Caco-2 (cell line): Measurements from ENCODE around the gene LYRM2. TPM values are rescaled to one million over a fixed set of nuclear protein-coding genes. Genes with fewer than 3 reads are reported as not detected.

Experiments used
- BruUV-seq: library from RNA; stranded (reverse); fragments of 400-500 nt; replicated peaks from 2 replicates; lab custom pipeline; 2021; lab: Mats Ljungman, UMichigan
- CTCF ChIA-PET: fragments of 300-600 bp; sonication (Branson Sonifier 250); formaldehyde crosslinking; loops from one replicate; lab custom pipeline; 2022; ENCODE audit warnings: antibody characterized with exemption; lab: Charles Lee
- POLR2A ChIA-PET: fragments of 300-600 bp; sonication (Branson Sonifier 250); formaldehyde crosslinking; loops from one replicate; lab custom pipeline; 2022; ENCODE audit warnings: antibody characterized with exemption; lab: Charles Lee
- DNase-seq, 2 experiments: peaks; one replicate each; pipeline versions ENCODE4 v3.0.0 to v3.0.0-alpha.2; 2020 to 2022
- H3K27me3 ChIP-seq: replicated peaks from 2 replicates; pipeline ENCODE4 v1.6.0; 2011; ENCODE audit warnings: low read length; ENCODE audit not compliant: control insufficient read depth, insufficient read depth
- H3K36me3 ChIP-seq: 2 replicates; pipeline ENCODE4 v1.5.1; 2011; ENCODE audit warnings: low read length; ENCODE audit not compliant: control insufficient read depth, insufficient read depth
- H3K4me1 ChIP-seq: fragments of 250-450 bp; sonication (Bioruptor Pico); 2 replicates; pipeline ENCODE4 v1.5.1; 2020; ENCODE audit warnings: mild to moderate bottlenecking
- H3K4me3 ChIP-seq: 2 replicates; pipeline ENCODE4 v1.5.1; 2011; ENCODE audit warnings: low read depth, mild to moderate bottlenecking, control low read depth, low read length
- H3K9me3 ChIP-seq: fragments of 250-450 bp; sonication (Bioruptor Pico); 2 replicates; pipeline ENCODE4 v1.5.1; 2020; ENCODE audit warnings: mild to moderate bottlenecking, moderate library complexity
- H3K27ac Mint-ChIP-seq: one replicate; pipeline ENCODE4 v1.8.0; 2022; ENCODE audit warnings: mixed read lengths; ENCODE audit not compliant: unreplicated experiment
- H3K27me3 Mint-ChIP-seq: one replicate; pipeline ENCODE4 v1.8.0; 2022; ENCODE audit warnings: mixed read lengths; ENCODE audit not compliant: insufficient read depth, unreplicated experiment
- H3K36me3 Mint-ChIP-seq: one replicate; pipeline ENCODE4 v1.8.0; 2022; ENCODE audit warnings: mild to moderate bottlenecking, mixed read lengths; ENCODE audit not compliant: insufficient read depth, unreplicated experiment
- H3K4me1 Mint-ChIP-seq: one replicate; pipeline ENCODE4 v1.8.0; 2022; ENCODE audit warnings: low read depth, mixed read lengths; ENCODE audit not compliant: unreplicated experiment
- H3K4me3 Mint-ChIP-seq: one replicate; pipeline ENCODE4 v1.8.0; 2022; ENCODE audit warnings: mild to moderate bottlenecking, moderate library complexity, mixed read lengths; ENCODE audit not compliant: unreplicated experiment
- H3K9me3 Mint-ChIP-seq: one replicate; pipeline ENCODE4 v1.8.0; 2022; ENCODE audit warnings: mixed read lengths; ENCODE audit not compliant: unreplicated experiment
- CTCF ChIP-seq, 2 experiments: fragments of 200-600 bp in 1 of 2; IDR thresholded peaks; 1 replicate in 1 of 2; 2 replicates in 1 of 2; pipeline versions ENCODE4 v1.5.1 to v1.8.0; 2011 to 2022; ENCODE audit warnings: antibody characterized with exemption in 1 of 2, control low read depth in 1 of 2, inconsistent platforms in 1 of 2, low read depth in 1 of 2, low read length in 1 of 2, mild to moderate bottlenecking in 1 of 2, moderate library complexity in 1 of 2; ENCODE audit not compliant: insufficient read depth in 1 of 2, severe bottlenecking in 1 of 2, unreplicated experiment in 1 of 2
- intact Hi-C: fragments of 100-400 bp; cut with micrococcal nuclease; formaldehyde crosslinking; loops from one replicate; pipeline ENCODE4 v1.10.0; 2022; ENCODE audit not compliant: unreplicated experiment
- total RNA-seq: library from RNA; stranded (reverse); gene quantifications from 2 replicates; pipeline ENCODE4 v1.2.3, GENCODE V29; 2022

LYRM2 gene
- total RNA-seq, 1 experiment from 2014 or later = 40.9 TPM

- POLR2A ChIA-PET = no interaction called here
Observed at GRCh38 chr6:89522778-89523177, 115.8 kb downstream of the LYRM2 start.

GRCh38 chr6:89520736-89521135, 117.8 kb downstream of the LYRM2 start:
- POLR2A ChIA-PET = no interaction called here
- H3K9me3 Mint-ChIP-seq = no peaks in the 10 kb centered on the region
- Histone ChIP-seq H3K4me3 (no peak overlapping the region), H3K4me1 (no peaks in the 10 kb centered on the region; the same call in 1 of the 2 replicates), H3K9me3 (no peaks in the 10 kb centered on the region), H3K27me3 (no peaks in the 10 kb centered on the region), H3K36me3 (no peaks in the 10 kb centered on the region)
- no peaks in the 10 kb centered on the region for H3K4me1 Mint-ChIP-seq
- DNase-seq = no peak
- TF ChIP-seq CTCF (IDR thresholded peaks at IDR 0.05; ENCODE audit: insufficient read depth in 1 of 2, low read depth in 1 of 2, low read length in 1 of 2, severe bottlenecking in 1 of 2, unreplicated experiment in 1 of 2) = no peak
- no peak overlapping the region for H3K27ac Mint-ChIP-seq
- BruUV-seq = no TSS peak
- intact Hi-C loops = no loop called here
- CTCF ChIA-PET = no interaction called here
- no peaks in the 10 kb centered on the region for H3K27me3 Mint-ChIP-seq
- H3K4me3 Mint-ChIP-seq = no peak overlapping the region
- H3K36me3 Mint-ChIP-seq = no peaks in the 10 kb centered on the region

More at GRCh38 chr6:89522778-89523177, 115.8 kb downstream of the LYRM2 start:
- H3K4me3 ChIP-seq = no peak overlapping the region
- Mint-ChIP-seq H3K9me3 (no peaks in the 10 kb centered on the region), H3K4me3 (no peak overlapping the region), H3K27me3 (no peaks in the 10 kb centered on the region), H3K36me3 (no peaks in the 10 kb centered on the region), H3K27ac (no peak overlapping the region), H3K4me1 (no peaks in the 10 kb centered on the region)
- no peaks in the 10 kb centered on the region for H3K9me3 ChIP-seq
- BruUV-seq = no TSS peak
- DNase-seq = no peak
- H3K36me3 ChIP-seq = no peaks in the 10 kb centered on the region
- no peaks in the 10 kb centered on the region; the same call in 1 of the 2 replicates for H3K4me1 ChIP-seq
- no peak for TF ChIP-seq CTCF (IDR thresholded peaks at IDR 0.05; ENCODE audit: insufficient read depth in 1 of 2, low read depth in 1 of 2, low read length in 1 of 2, severe bottlenecking in 1 of 2, unreplicated experiment in 1 of 2)
- intact Hi-C loops = no loop called here
- CTCF ChIA-PET = no interaction called here
- no peaks in the 10 kb centered on the region for H3K27me3 ChIP-seq

- intact Hi-C loops = no loop called here
- no peaks in the 10 kb centered on the region for H3K27me3 Mint-ChIP-seq
- Histone ChIP-seq H3K4me3 (no peak overlapping the region), H3K36me3 (no peaks in the 10 kb centered on the region), H3K27me3 (no peaks in the 10 kb centered on the region), H3K4me1 (no peaks in the 10 kb centered on the region; the same call in 1 of the 2 replicates), H3K9me3 (no peaks in the 10 kb centered on the region)
- H3K36me3 Mint-ChIP-seq = no peaks in the 10 kb centered on the region
- BruUV-seq = no TSS peak
- POLR2A ChIA-PET = no interaction called here
- no peaks in the 10 kb centered on the region for H3K9me3 Mint-ChIP-seq
- TF ChIP-seq CTCF (IDR thresholded peaks at IDR 0.05; ENCODE audit: insufficient read depth in 1 of 2, low read depth in 1 of 2, low read length in 1 of 2, severe bottlenecking in 1 of 2, unreplicated experiment in 1 of 2) = no peak
- H3K4me3 Mint-ChIP-seq = no peak overlapping the region
- DNase-seq = no peak
- CTCF ChIA-PET = interaction anchor here (0.7 kb wide), 1 partner anchor 219 kb away, joined by 5 read pairs; no protein-coding TSS in a partner anchor
- no peaks in the 10 kb centered on the region for H3K4me1 Mint-ChIP-seq
- no peak overlapping the region for H3K27ac Mint-ChIP-seq
Observed at GRCh38 chr6:89518352-89519055, 120.0 kb downstream of the LYRM2 start.

Other genes starting within 250 kb of the LYRM2 start
- 5.9 and 8.0 TPM in 2 replicates for gene RRAGD, start 226.5 kb downstream of the LYRM2 start, total RNA-seq
- 20.5 and 25.6 TPM in 2 replicates for gene ANKRD6, start 205.6 kb downstream of the LYRM2 start, total RNA-seq
- 49.0 and 59.3 TPM in 2 replicates for gene MDN1, start 181.0 kb upstream of the LYRM2 start, total RNA-seq
- 19.3 and 23.3 TPM in 2 replicates for gene CASP8AP2, start 191.1 kb upstream of the LYRM2 start, total RNA-seq